ENCODE results near the gene WWOX. TPM values are rescaled to one million over a fixed set of nuclear protein-coding genes. Genes with fewer than 3 reads are reported as not detected.

The WWOX gene
- total RNA-seq, 1 donor from 2014 or later: 12.6 TPM

GRCh38 chr16:78363843-78364555, 264.5 kb downstream of the WWOX start:
- TF ChIP-seq CTCF (IDR thresholded peaks at IDR 0.05; ENCODE audit: insufficient read depth, low read length, severe bottlenecking): no peak
- FAIRE-seq (no peak), DNase-seq (ENCODE audit: low read depth) (no peak)
- Histone ChIP-seq H3K36me3 (ENCODE audit: control insufficient read depth, insufficient read depth, low read length) (no peaks in the 10 kb centered on the region), H3K27me3 (ENCODE audit: control insufficient read depth, insufficient read depth, low read length) (no peaks in the 10 kb centered on the region), H3K4me3 (ENCODE audit: low read depth, low read length) (no peak overlapping the region)

GRCh38 chr16:78364556-78364880, 265.1 kb downstream of the WWOX start:
- DNase-seq (ENCODE audit: low read depth) (no peak), FAIRE-seq (no peak)
- no peaks in the 10 kb centered on the region for H3K36me3 ChIP-seq (ENCODE audit: control insufficient read depth, insufficient read depth, low read length)
- no peaks in the 10 kb centered on the region for H3K27me3 ChIP-seq (ENCODE audit: control insufficient read depth, insufficient read depth, low read length)
- H3K4me3 ChIP-seq (ENCODE audit: low read depth, low read length): no peak overlapping the region
- TF ChIP-seq CTCF (IDR thresholded peaks at IDR 0.05; ENCODE audit: insufficient read depth, low read length, severe bottlenecking): no peak

- DNase-seq (ENCODE audit: low read depth): no peak
- no peak for TF ChIP-seq CTCF (IDR thresholded peaks at IDR 0.05; ENCODE audit: insufficient read depth, low read length, severe bottlenecking)
- no peak for FAIRE-seq
- no peaks in the 10 kb centered on the region for H3K27me3 ChIP-seq (ENCODE audit: control insufficient read depth, insufficient read depth, low read length)
- H3K36me3 ChIP-seq (ENCODE audit: control insufficient read depth, insufficient read depth, low read length): no peaks in the 10 kb centered on the region
- H3K4me3 ChIP-seq (ENCODE audit: low read depth, low read length): no peak overlapping the region
Measured at GRCh38 chr16:78365366-78365765, 265.9 kb downstream of the WWOX start.

GRCh38 chr16:78368121-78369102, 269.0 kb downstream of the WWOX start:
- no peak for DNase-seq (ENCODE audit: low read depth)
- no peaks in the 10 kb centered on the region for H3K27me3 ChIP-seq (ENCODE audit: control insufficient read depth, insufficient read depth, low read length)
- H3K36me3 ChIP-seq (ENCODE audit: control insufficient read depth, insufficient read depth, low read length): no peaks in the 10 kb centered on the region
- no peak for TF ChIP-seq CTCF (IDR thresholded peaks at IDR 0.05; ENCODE audit: insufficient read depth, low read length, severe bottlenecking)
- H3K4me3 ChIP-seq (ENCODE audit: low read depth, low read length): no peak overlapping the region
- no peak for FAIRE-seq

GRCh38 chr16:78372277-78372676, 272.8 kb downstream of the WWOX start:
- Histone ChIP-seq H3K4me3 (ENCODE audit: low read depth, low read length) (no peak overlapping the region), H3K27me3 (ENCODE audit: control insufficient read depth, insufficient read depth, low read length) (no peaks in the 10 kb centered on the region), H3K36me3 (ENCODE audit: control insufficient read depth, insufficient read depth, low read length) (no peaks in the 10 kb centered on the region)
- DNase-seq (ENCODE audit: low read depth): no peak
- no peak for TF ChIP-seq CTCF (IDR thresholded peaks at IDR 0.05; ENCODE audit: insufficient read depth, low read length, severe bottlenecking)
- FAIRE-seq: no peak

Data from bronchial epithelial cell (primary cell).